Breast epithelium (tissue), 4 donors: Measurements from ENCODE around the gene ANO2. TPM values are rescaled to one million over a fixed set of nuclear protein-coding genes. Genes with fewer than 3 reads are reported as not detected.

Experiments
- DNase-seq, 2 donors: peaks; one replicate each; pipeline ENCODE4 v3.0.0-alpha.2; 2019; ENCODE audit warnings: low spot score in 2 of 2
- H3K27ac ChIP-seq, 2 donors: fragments of 200-600 bp; sonication (generic) in 1 of 2; one replicate each; pipeline ENCODE4 v1.5.1; 2016 to 2019; ENCODE audit warnings: mild to moderate bottlenecking in 1 of 2
- H3K27me3 ChIP-seq, 2 donors: fragments of 200-600 bp; sonication (generic) in 1 of 2; one replicate each; pipeline versions ENCODE4 v1.5.1 to v1.6.0; 2017 to 2019; ENCODE audit warnings: control low read depth in 1 of 2, mild to moderate bottlenecking in 1 of 2
- H3K36me3 ChIP-seq: fragments of 200-600 bp; one replicate; pipeline ENCODE4 v1.5.1; 2019
- H3K4me1 ChIP-seq, 2 donors: fragments of 200-600 bp; sonication (generic); one replicate each; pipeline ENCODE4 v1.5.1; 2016 to 2019; ENCODE audit warnings: control low read depth in 1 of 2
- H3K4me3 ChIP-seq, 3 donors: fragments of 200-600 bp; sonication (generic); 1 replicate in 2 of 3; 2 replicates in 1 of 3; pipeline ENCODE4 v1.5.1; 2016 to 2019; ENCODE audit warnings: mild to moderate bottlenecking in 3 of 3, moderate library complexity in 2 of 3
- H3K9me3 ChIP-seq, 2 donors: fragments of 200-600 bp; sonication (generic) in 1 of 2; one replicate each; pipeline ENCODE4 v1.5.1; 2016 to 2019; ENCODE audit warnings: control low read depth in 1 of 2
- POLR2A ChIP-seq: fragments of 450-650 bp; IDR thresholded peaks from one replicate; pipeline ENCODE4 v1.6.1; 2016; ENCODE audit warnings: antibody characterized with exemption, mild to moderate bottlenecking, moderate library complexity
- POLR2AphosphoS5 ChIP-seq, 3 donors: sonication (generic); formaldehyde crosslinking; IDR thresholded peaks; one replicate each; pipeline ENCODE4 v1.6.1; 2017; ENCODE audit warnings: antibody characterized with exemption in 3 of 3
- intact Hi-C: fragments of 100-400 bp; cut with DNase I; formaldehyde crosslinking; loops from one replicate; pipeline ENCODE4 v1.15.1; 2023; ENCODE audit warnings: low total_unique reads
- total RNA-seq, 3 donors: library from RNA; depleted of rRNA; stranded (reverse); fragments of >200 nt; gene quantifications; one replicate each; pipeline ENCODE4 v1.1.0, GENCODE V29; 2016
- TF ChIP-seq, protein P1 (sequence below), 3 donors: fragments of 450-650 bp; IDR thresholded peaks; one replicate each; pipeline ENCODE4 v1.5.1; 2016 to 2017; ENCODE audit warnings: antibody characterized with exemption in 3 of 3, mild to moderate bottlenecking in 3 of 3, moderate library complexity in 3 of 3

The ANO2 gene
- total RNA-seq, 3 donors from 2014 or later, result 5.0 to 33.1 (median 16.8) TPM

GRCh38 chr12:5884285-5884684, 60.8 kb downstream of the ANO2 start:
- TF ChIP-seq, protein P1, sequence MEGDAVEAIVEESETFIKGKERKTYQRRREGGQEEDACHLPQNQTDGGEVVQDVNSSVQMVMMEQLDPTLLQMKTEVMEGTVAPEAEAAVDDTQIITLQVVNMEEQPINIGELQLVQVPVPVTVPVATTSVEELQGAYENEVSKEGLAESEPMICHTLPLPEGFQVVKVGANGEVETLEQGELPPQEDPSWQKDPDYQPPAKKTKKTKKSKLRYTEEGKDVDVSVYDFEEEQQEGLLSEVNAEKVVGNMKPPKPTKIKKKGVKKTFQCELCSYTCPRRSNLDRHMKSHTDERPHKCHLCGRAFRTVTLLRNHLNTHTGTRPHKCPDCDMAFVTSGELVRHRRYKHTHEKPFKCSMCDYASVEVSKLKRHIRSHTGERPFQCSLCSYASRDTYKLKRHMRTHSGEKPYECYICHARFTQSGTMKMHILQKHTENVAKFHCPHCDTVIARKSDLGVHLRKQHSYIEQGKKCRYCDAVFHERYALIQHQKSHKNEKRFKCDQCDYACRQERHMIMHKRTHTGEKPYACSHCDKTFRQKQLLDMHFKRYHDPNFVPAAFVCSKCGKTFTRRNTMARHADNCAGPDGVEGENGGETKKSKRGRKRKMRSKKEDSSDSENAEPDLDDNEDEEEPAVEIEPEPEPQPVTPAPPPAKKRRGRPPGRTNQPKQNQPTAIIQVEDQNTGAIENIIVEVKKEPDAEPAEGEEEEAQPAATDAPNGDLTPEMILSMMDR (IDR thresholded peaks at IDR 0.05), result no peak
- no peak for TF ChIP-seq POLR2A
- TF ChIP-seq POLR2AphosphoS5 (IDR thresholded peaks at IDR 0.05), result no peak
- DNase-seq, result no peak
- intact Hi-C loops, result no loop called here

DNA sequence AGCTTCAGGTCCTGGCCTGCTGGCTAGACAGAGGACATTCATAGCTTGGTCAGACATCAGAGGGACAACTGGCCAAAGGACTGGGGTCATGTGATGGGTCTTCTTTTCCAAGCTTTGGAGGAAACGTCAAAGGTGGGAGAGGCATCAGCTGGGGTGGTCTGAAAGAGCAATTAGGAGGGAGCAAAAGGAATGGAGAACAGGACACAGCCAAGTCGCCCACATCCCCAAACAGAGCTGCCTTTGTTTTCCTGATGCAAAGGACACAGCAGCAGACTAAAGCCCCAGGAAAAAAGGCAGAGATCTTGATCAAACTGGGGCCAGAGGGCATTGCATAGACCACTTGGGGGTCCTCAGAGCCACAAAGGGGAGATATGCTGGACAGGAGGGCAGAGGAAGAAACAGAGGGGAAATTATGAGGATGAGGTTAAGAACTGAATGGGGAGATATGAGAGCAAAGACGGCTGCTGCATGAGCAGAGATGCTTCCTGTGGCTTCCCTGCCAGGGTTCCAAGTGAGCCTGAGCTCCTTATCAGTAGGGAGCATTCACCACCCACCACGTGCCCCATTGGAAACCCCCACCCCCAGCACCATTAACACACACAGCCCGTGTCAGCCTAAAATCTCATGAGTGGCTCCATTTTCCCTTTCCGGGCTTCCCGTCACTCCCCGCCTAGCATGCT, 62.4 kb downstream of the ANO2 start:
- H3K9me3 ChIP-seq, result no peaks in the 10 kb centered on the region
- no peaks in the 10 kb centered on the region for H3K4me1 ChIP-seq
- TF ChIP-seq POLR2A (no peak), POLR2AphosphoS5 (IDR thresholded peaks at IDR 0.05) (no peak)
- TF ChIP-seq, protein P1 (IDR thresholded peaks at IDR 0.05), result no peak
- H3K27me3 ChIP-seq, result no peaks in the 10 kb centered on the region
- H3K27ac ChIP-seq, result no peak overlapping the region
- intact Hi-C loops, result no loop called here
- H3K36me3 ChIP-seq, result no peaks in the 10 kb centered on the region
- no peak for DNase-seq
- no peak overlapping the region for H3K4me3 ChIP-seq

More at GRCh38 chr12:5884285-5884684, 60.8 kb downstream of the ANO2 start:
- Histone ChIP-seq H3K27me3 (no peaks in the 10 kb centered on the region), H3K4me3 (no peak overlapping the region), H3K36me3 (no peaks in the 10 kb centered on the region), H3K27ac (no peak overlapping the region), H3K4me1 (no peaks in the 10 kb centered on the region), H3K9me3 (no peaks in the 10 kb centered on the region)

GRCh38 chr12:5881666-5882065, 63.4 kb downstream of the ANO2 start:
- no peak overlapping the region for H3K27ac ChIP-seq
- H3K36me3 ChIP-seq, result no peaks in the 10 kb centered on the region
- H3K4me3 ChIP-seq, result no peak overlapping the region
- no peaks in the 10 kb centered on the region for H3K4me1 ChIP-seq
- TF ChIP-seq POLR2A (no peak), POLR2AphosphoS5 (IDR thresholded peaks at IDR 0.05) (no peak)
- TF ChIP-seq, protein P1 (IDR thresholded peaks at IDR 0.05), result no peak
- no peaks in the 10 kb centered on the region for H3K27me3 ChIP-seq
- DNase-seq, result no peak
- intact Hi-C loops, result no loop called here
- no peaks in the 10 kb centered on the region for H3K9me3 ChIP-seq

GRCh38 chr12:5881101-5881606, 63.9 kb downstream of the ANO2 start:
- H3K9me3 ChIP-seq, result no peaks in the 10 kb centered on the region
- no peak for DNase-seq
- intact Hi-C loops, result no loop called here
- H3K36me3 ChIP-seq, result no peaks in the 10 kb centered on the region
- no peaks in the 10 kb centered on the region for H3K4me1 ChIP-seq
- H3K27ac ChIP-seq, result no peak overlapping the region
- TF ChIP-seq POLR2A (no peak), POLR2AphosphoS5 (IDR thresholded peaks at IDR 0.05) (no peak)
- TF ChIP-seq, protein P1 (IDR thresholded peaks at IDR 0.05), result no peak
- H3K4me3 ChIP-seq, result no peak overlapping the region
- H3K27me3 ChIP-seq, result no peaks in the 10 kb centered on the region

- DNase-seq, result no peak
- Histone ChIP-seq H3K9me3 (no peaks in the 10 kb centered on the region), H3K4me3 (no peak overlapping the region), H3K36me3 (no peaks in the 10 kb centered on the region), H3K27ac (no peak overlapping the region), H3K4me1 (no peaks in the 10 kb centered on the region), H3K27me3 (no peaks in the 10 kb centered on the region)
- TF ChIP-seq POLR2AphosphoS5 (IDR thresholded peaks at IDR 0.05) (no peak), POLR2A (no peak)
- TF ChIP-seq, protein P1 (IDR thresholded peaks at IDR 0.05), result no peak
- intact Hi-C loops, result no loop called here
These were observed 69.2 kb downstream of the ANO2 start for GRCh38 chr12:5875851-5876250.
